ENCODE results near the gene CARD10.
A peak's percentile ranks its signal among the peaks of the same experiment; 100 is the strongest.

The CARD10 gene, protein sequence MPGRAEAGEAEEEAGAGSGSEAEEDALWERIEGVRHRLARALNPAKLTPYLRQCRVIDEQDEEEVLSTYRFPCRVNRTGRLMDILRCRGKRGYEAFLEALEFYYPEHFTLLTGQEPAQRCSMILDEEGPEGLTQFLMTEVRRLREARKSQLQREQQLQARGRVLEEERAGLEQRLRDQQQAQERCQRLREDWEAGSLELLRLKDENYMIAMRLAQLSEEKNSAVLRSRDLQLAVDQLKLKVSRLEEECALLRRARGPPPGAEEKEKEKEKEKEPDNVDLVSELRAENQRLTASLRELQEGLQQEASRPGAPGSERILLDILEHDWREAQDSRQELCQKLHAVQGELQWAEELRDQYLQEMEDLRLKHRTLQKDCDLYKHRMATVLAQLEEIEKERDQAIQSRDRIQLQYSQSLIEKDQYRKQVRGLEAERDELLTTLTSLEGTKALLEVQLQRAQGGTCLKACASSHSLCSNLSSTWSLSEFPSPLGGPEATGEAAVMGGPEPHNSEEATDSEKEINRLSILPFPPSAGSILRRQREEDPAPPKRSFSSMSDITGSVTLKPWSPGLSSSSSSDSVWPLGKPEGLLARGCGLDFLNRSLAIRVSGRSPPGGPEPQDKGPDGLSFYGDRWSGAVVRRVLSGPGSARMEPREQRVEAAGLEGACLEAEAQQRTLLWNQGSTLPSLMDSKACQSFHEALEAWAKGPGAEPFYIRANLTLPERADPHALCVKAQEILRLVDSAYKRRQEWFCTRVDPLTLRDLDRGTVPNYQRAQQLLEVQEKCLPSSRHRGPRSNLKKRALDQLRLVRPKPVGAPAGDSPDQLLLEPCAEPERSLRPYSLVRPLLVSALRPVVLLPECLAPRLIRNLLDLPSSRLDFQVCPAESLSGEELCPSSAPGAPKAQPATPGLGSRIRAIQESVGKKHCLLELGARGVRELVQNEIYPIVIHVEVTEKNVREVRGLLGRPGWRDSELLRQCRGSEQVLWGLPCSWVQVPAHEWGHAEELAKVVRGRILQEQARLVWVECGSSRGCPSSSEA

DNA sequence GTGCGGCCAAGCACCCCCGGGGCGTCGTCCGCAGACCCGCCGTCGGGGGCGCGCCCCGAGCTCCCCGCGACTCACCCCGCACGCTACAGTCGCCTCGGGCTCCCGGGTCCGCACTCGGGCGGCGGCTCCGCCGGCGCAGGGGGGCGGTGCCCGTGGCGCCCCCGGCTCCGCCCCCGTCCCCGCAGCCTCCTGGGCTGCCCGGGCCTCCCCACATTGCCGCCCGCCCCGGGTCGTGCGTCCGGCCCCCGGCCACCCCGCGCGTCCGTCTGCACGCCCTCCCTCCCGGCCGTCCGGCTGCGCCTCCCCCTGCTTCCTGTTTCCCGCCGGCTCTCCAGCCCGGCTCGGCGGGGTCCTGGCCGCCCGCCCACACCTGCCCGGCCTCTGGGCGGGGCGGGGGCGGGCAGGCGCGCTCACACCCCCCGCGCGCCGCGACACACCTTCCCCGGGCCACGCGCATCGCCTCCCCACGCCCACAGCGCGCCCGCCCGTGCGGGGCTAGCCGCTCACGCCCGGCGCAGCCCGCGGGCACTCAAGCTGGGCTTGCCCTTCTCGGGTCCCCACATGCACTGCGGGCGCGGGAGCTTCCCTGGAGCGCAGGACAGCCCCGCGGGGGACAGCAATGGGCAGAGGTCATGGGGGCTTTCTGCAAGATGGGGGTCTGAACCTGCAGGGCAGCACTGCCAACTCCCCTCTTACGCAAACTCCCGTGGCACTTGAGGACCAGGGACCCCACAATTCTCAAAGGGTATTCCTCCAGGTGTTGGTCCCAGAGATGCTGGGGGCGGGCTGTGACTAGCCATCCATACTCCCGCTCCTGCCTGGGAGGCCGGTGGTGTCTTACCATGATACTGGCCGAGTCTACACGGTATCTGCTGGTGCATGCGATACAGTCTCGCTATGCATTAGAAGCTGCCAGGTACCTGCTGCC is at the start of gene CARD10:
Gene CARD10 (minus strand): TSS at position 148 of the 928 bp plus-strand sequence. CDS start 215 bp downstream, outside the sequence.
- DNase-seq, result peak; percentile 53

DNA sequence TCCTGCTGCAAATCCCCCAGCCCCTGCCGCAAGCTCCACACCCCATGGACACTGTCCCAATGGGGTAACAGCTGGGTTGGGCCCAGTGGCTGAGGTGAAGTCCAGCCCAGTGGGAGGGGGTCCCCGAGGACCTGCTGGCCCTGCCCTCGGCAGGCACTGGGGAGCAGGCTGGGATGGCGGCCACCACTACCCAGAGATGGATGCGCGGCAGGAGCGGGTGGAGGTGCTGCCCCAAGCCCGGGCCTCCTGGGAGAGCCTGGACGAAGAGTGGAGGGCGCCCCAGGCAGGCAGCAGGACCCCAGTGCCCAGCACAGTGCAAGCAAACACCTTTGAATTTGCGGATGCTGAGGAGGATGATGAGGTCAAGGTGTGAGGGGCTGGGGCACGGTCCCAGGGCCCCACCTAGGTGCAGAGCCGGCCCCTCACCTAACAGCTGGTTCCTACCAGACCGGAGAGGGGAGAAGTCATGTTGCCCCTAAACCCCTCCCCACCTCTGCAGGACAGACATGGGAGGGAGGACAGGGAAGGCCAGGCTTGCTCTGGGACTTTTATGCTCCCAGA is 49.3 kb upstream of the CARD10 start:
- no peak for DNase-seq

DNA sequence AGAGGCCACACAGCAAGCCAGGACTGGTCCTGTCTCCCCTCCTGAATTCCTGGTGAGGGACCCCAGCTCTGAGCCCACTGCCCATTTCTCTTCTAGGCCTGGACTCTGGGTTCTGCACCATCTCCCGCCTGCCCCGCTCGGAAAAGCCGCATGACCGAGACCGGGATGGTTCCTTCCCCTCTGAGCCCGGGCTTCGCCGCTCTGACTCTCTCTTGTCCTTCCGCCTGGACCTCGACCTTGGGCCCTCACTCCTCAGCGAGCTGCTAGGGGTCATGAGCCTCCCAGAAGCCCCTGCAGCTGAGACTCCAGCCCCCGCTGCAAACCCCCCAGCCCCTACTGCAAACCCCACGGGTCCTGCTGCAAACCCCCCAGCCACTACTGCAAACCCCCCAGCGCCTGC is 48.8 kb upstream of the CARD10 start:
- no peak for DNase-seq

- peak; percentile 53 for DNase-seq
Measured at GRCh38 chr22:37566903-37567798, 47.9 kb upstream of the CARD10 start.

GRCh38 chr22:37566329-37566837 is 47.2 kb upstream of the CARD10 start:
- no peak for DNase-seq

DNA sequence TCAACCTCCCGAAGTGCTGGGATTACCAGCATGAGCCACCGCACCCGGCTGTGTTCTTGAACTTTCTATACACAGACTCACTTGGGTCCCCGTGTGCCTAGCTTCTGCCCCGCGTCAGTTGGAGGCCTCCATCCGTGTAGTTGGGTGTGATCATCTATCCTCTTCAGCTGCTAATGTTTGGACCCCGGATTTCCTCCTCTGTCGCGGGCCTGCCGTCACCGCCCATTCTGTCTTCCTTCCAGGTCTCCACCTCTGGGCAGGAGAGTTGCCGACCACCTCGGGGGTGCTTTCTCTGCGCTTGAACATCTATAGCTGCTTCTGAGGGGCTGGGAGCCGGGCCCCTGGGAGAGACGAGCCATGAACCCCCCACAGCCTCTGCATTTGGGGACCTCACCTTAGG is 46.6 kb upstream of the CARD10 start:
- DNase-seq, result no peak

GRCh38 chr22:37564111-37564711 is 45.0 kb upstream of the CARD10 start:
- no peak for DNase-seq

DNA sequence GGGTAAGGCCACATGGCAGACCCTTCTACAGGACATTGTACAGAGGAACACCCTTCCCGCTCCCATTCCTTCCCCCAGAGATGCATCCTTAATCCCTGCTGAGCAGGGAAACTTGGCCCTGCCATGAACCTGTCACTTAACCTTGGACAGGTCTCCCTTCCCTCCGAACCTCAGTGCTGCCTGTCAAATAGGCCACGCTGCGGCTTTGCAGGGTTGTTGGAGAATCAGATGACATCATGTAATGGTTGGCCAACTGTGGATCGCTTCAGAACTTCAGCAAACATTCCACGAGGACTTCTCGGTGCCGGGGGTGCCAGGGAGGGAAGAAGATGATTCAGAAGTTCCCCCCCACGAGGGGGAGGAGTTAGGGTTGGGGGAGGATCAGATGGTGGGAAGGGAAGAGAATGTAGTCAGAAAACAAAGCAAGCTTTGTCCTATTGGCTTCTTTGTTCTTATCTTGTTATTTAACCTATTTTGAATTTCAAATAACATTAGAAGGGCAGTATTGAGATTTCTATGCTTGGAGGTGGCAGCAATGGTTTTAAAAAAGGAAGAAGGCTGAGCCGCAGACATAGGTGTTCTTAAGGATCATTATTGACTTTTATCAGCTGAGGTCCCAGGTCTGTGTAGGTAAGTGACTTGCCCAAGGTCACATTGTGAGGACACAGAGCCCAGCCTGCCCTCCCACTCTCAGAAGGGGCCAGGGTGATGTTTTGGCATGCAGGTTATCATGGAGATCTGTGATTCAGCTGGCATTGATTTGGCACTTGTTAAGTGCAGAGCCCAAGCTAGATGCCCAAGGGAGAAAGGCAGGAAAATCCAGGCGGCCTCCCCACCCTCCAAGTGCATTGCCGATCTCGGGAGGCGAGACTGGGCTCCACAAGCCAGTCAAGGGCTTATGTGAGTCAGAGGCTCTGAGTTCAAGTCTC is 44.2 kb upstream of the CARD10 start:
- DNase-seq, result no peak

GRCh38 chr22:37562049-37562875 is 43.0 kb upstream of the CARD10 start:
- DNase-seq, result no peak

GRCh38 chr22:37561212-37562048 is 42.2 kb upstream of the CARD10 start:
- DNase-seq, result peak; percentile 15

DNA sequence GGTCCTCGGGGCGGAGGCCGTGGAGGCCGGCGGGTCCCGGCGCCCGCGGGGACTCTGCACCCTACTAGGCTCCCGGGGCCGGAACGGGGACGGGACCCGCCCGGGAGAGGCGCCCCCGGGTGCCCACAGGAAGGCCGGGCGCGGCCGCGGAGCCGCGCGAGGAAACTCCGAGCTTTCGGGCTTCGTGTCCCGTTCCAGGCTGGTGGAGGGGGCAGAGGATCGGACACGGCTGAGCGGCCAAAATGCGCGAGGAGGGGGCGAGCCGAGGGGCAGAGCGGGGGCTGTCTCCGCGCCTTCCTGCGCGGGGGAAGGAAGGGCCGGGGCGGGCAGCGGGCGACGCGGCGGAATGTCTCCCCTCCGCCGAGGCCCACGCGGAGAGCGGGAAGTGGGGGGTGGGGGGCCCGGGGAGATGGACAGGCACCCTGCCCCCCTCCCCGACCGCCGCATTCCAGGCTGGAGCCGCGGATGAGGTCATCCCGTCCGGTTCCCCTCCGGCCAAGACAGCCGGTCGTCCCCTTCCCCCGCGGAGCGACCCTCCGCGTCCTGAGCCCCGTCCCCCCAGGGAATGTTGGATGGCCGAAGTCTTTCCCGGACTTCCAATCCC is 41.5 kb upstream of the CARD10 start:
- no peak for DNase-seq

- peak; percentile 19 for DNase-seq
Measured at GRCh38 chr22:37559901-37560607, 40.8 kb upstream of the CARD10 start, which contains the start of gene CDC42EP1. CDC42EP1 (plus strand) TSS chr22:37560480; CDS start chr22:37566350, 5,870 bp downstream.

GRCh38 chr22:37559521-37559900 is 40.3 kb upstream of the CARD10 start:
- DNase-seq, result no peak

- no peak for DNase-seq
Measured at GRCh38 chr22:37558815-37559214, 39.6 kb upstream of the CARD10 start.

DNA sequence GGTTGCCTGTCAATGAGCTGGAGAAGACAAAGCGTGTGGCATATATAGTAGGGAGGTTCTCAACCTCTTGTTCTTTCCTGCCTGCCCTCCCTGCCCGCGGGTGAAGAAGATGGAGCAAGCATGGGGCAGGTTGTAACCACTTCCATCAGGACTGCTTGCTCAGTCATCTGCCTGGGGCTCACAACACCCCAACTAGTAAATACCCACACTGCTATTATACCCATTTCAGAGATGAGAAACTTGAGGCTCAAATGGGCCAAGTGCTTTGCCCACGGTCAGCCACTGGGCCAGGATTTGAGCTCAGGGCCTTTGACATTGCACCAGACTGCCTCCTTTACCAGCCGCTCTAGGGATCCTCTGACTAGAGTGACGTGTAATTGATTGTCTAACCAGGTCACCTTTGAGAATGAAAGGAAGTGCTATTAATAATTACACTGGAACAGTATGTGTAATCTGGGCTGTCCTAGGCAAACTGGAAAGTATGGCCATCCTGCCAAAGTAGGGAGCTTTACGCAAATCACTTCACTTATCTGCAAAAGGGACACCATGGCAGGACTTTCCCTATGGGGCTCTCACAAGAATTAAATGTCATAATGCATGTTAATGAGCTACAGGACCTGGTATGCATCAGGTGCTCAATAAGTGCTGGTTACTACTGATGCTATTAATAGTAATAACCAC is 38.2 kb upstream of the CARD10 start:
- DNase-seq, result no peak

Data from NCI-H146 (cell line).